ENCODE results near the gene TXNDC12.
A peak's percentile ranks its signal among the peaks of the same experiment; 100 is the strongest.
"Not testable (repeated sequence)": the region's sequence is repeated elsewhere in the genome, so short reads cannot be mapped to it uniquely, and the experiment has no call there.

The TXNDC12 gene

DNA sequence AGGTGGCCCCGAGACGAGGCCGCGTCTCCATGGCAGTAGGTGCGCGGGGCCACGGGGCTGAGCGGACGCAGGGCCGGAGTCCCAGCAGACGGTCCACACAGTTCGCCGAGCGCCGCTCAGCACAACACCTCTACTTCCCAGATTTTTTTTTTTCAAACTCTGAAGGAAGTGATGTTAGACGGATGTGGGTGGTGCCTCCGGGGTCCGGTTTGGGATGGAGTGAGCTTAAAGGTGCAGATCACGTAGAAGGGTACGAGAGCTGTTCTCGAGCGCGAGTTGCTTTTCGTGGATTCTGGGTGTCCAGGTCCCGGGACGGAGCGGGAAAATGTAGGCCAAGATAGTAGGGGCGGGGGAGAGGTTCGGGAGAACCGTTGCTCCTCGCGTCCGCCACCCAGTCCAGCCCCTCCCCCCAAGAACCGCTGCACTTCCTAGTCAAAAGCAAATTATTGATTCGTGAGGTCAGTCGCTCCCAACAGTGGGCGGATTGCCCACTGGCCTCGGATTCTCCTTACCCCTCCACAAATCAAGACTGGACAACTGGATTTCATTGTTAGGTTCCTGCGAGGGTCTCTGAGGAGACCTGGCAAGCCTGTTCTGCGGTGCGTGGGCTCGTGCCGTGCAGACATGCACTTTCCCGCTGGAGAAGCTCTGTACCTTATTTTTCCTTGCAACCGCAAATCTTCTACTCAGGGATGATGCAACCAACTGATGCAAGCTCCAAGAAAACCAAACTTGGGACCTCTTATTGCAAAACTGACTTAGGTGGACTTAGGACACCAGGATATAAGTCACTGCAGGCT, at the start of gene TXNDC12:
Gene TXNDC12, minus strand, starts transcription at position 126 of the 800 bp plus-strand sequence. Its CDS starts 95 bp downstream, at position 31.
- peak; percentile 11 to 30 for DNase-seq (ENCODE audit: low read depth in 2 of 2, low spot score in 1 of 2)

DNA sequence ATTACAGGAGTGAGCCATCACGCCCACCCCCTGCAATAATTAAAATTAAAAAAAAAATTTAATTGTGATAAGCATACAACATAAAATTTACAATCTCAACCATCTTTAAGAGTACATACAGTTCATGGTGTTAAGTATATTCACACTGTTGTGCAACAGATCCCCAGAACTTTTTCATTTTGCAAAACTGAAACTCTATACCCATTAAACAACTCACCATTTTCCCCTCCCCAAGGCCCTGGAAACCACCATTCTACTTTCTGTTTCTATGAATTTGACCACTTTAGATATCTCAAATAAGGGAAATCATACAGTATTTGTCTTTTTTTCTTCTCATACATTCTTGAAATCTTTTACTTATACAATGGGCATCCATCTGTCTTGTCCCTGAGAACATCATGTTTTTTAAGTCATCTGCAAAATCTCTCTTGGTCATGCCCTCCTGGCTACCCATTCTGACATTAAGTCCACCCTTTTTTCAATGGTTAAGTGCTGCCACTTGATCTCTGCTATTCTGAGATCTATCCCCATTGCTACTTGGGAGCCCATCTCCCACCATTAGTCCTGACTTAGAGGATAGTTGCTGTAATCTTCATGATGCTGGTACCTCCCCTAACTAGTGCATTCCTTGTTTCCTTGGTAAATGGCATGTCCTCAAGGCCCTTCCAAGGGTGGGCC, 47.5 kb upstream of the TXNDC12 start:
- no peak for DNase-seq (ENCODE audit: low read depth in 2 of 2, low spot score in 1 of 2)

DNA sequence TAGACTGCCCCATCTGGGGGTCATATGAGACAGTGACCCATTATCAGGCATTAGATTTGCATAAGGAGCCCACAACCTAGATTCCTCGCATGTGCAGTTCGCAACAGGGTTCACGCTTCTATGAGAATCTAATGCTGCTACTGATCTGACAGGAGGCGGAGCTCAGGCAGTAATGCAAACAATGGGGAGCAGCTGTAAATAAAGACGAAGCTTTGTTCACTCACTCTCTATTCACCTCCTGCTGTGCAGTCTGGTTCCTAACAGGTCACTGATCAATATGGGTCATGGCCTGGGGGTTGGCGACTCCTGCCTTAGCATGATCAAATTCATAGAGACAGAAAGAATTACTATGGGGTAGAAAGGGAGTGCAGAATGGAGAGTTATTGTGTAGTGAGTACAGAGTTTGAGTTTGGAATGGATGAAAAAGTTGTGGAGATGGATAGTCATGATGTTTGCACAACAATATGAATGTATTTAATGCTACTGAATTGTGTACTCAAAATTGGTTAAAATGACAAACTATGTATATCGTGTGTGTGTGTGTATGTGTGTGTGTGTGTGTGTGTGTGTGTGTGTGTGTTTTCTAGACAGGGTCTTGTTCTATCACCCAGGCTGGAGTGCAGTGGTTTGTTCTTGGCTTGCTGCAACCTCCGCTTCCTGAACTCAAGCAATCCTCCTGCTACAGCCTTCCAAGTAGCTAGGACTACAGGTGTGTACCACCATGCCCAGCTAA, 43.3 kb upstream of the TXNDC12 start:
- no peak for DNase-seq (ENCODE audit: low read depth in 2 of 2, low spot score in 1 of 2)

DNA sequence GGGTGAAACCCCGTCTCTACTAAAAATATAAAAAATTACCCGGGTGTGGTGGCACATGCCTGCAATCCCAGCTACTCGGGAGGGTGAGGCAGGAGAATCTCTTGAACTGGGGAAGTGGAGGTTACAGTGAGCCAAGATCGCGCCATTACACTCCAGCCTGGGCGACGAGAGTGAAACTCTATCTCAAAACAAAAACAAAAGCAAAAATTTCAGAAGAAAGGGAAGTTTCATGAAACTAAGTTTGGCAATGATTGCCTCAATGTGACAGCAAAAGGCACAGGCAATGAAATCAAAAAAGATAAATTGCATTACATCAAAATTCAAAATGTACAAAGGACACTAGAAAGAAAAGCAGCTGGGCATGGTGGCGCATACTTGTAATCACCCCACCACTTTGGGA, 41.2 kb upstream of the TXNDC12 start:
- DNase-seq (ENCODE audit: low read depth in 2 of 2, low spot score in 1 of 2) = no peak

GRCh38 chr1:52094300-52094699, 39.3 kb upstream of the TXNDC12 start:
- DNase-seq (ENCODE audit: low read depth in 2 of 2, low spot score in 1 of 2) = not testable (repeated sequence)

- DNase-seq (ENCODE audit: low read depth in 2 of 2, low spot score in 1 of 2) = not testable (repeated sequence)
Observed at GRCh38 chr1:52087892-52088291, 32.9 kb upstream of the TXNDC12 start.

GRCh38 chr1:52080014-52080415, 25.0 kb upstream of the TXNDC12 start:
- DNase-seq (ENCODE audit: low read depth in 2 of 2, low spot score in 1 of 2) = no peak

GRCh38 chr1:52077277-52077676, 22.3 kb upstream of the TXNDC12 start:
- not testable (repeated sequence) for DNase-seq (ENCODE audit: low read depth in 2 of 2, low spot score in 1 of 2)

- DNase-seq (ENCODE audit: low read depth in 2 of 2, low spot score in 1 of 2) = no peak
Observed at GRCh38 chr1:52072291-52072690, 17.3 kb upstream of the TXNDC12 start.

DNA sequence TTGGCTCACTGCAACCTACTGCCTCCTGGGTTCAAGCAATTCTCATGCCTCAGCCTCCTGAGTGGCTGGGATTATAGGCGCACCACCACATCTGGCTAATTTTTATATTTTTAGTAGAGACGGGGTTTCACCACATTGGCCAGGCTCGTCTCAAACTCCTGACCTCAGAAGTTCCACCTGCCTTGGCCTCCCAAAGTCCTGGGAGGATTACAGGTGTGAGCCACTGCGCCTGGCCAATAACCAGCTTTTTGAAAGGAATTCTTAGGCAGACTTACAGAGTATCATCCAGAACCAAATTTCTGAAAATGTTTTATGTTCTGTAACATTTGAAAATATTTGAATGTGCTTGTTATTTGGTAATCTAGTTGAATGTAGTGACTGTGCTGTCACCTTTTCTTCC, 15.7 kb upstream of the TXNDC12 start:
- no peak for DNase-seq (ENCODE audit: low read depth in 2 of 2, low spot score in 1 of 2)

- no peak for DNase-seq (ENCODE audit: low read depth in 2 of 2, low spot score in 1 of 2)
Observed at GRCh38 chr1:52063192-52063591, 8.2 kb upstream of the TXNDC12 start.

GRCh38 chr1:52060822-52061221, 5.8 kb upstream of the TXNDC12 start:
- no peak for DNase-seq (ENCODE audit: low read depth in 2 of 2, low spot score in 1 of 2)

DNA sequence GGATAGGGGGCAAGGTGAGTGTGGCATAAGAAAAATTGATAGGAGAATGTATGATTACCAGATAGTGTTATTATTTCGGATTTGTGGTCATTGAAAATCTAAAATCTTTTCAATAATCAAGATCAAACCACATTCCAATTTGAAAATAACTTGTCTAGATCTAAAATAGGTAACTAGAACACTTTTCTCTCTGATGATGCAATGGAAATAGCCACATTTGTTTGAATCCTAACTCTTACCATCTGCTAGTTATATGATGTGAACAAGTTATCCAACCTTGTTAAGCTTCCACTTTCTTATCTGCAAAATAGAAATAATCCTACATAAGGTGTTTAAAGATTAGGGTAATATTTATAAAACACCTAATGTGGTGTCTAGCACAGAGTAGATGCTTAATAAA, 4.9 kb upstream of the TXNDC12 start:
- DNase-seq (ENCODE audit: low read depth in 2 of 2, low spot score in 1 of 2) = no peak

- no peak for DNase-seq (ENCODE audit: low read depth in 2 of 2, low spot score in 1 of 2)
Observed at GRCh38 chr1:52059321-52059720, 4.3 kb upstream of the TXNDC12 start.

DNA sequence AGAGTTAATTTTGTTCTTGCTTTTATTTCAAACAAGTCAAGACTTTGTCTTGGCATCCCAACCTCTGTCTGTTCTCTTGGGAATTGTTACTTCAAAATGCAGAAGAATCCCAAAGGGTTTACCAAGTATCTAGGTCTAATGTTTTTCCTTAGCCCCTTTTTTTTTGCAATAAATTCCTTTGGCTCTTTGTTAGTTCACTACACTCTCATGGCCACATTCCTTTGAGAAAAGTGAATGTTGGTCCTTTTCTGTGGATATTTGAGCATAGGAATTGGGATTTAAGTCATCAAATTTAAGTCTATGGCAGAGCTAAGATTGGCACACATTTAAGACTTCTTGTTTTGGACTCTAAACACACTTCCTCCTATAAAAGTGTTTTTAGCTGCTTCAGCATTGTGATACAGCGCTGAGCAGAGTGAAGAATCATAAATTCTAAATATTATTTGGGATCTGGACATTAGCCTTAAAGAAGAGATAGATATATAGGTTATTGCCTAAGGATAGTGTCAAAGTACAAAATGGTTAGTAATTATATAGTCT, 3.0 kb upstream of the TXNDC12 start:
- no peak for DNase-seq (ENCODE audit: low read depth in 2 of 2, low spot score in 1 of 2)

- no peak for DNase-seq (ENCODE audit: low read depth in 2 of 2, low spot score in 1 of 2)
Observed at GRCh38 chr1:52057255-52057654, 2.3 kb upstream of the TXNDC12 start.

DNA sequence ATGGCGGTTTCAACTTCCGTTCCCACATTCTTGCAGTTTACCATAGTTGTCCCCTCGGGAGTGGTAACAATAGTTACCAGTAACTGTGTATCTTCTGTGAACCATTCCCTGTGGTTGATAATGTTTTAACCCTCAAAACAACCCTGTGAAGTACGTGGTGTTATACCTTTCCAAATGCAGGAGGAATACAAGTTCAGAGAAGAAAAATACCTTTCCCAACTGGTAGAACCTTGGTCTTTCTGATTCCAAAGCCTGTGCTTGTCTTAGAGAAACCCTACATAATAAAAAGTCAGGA, 1.9 kb upstream of the TXNDC12 start:
- no peak for DNase-seq (ENCODE audit: low read depth in 2 of 2, low spot score in 1 of 2)

- DNase-seq (ENCODE audit: low read depth in 2 of 2, low spot score in 1 of 2) = peak; percentile 77 to 85
Observed at GRCh38 chr1:52056163-52056936, 1.4 kb upstream of the TXNDC12 start, which contains the start of gene BTF3L4. Gene BTF3L4 (plus strand): TSS chr1:52056295. CDS start chr1:52059848, 3,553 bp downstream.

GRCh38 chr1:52055866-52056162, 823 bp upstream of the TXNDC12 start:
- DNase-seq (ENCODE audit: low read depth in 2 of 2, low spot score in 1 of 2) = no peak

GRCh38 chr1:52054496-52055065, 410 bp downstream of the TXNDC12 start:
- no peak for DNase-seq (ENCODE audit: low read depth in 2 of 2, low spot score in 1 of 2)

- no peak for DNase-seq (ENCODE audit: low read depth in 2 of 2, low spot score in 1 of 2)
Observed at GRCh38 chr1:52053862-52054261, 1.1 kb downstream of the TXNDC12 start.
